Hepatocyte (in vitro differentiated cells): Measurements from ENCODE around the gene PHYHIPL. TPM values are rescaled to one million over a fixed set of nuclear protein-coding genes. Genes with fewer than 3 reads are reported as not detected.

Experiments used
- DNase-seq: peaks from one replicate; pipeline ENCODE4 v3.0.0-alpha.2; 2016; ENCODE audit warnings: low spot score
- H2AFZ ChIP-seq: fragments of 200-600 bp; sonication (generic); 2 replicates; pipeline ENCODE4 v1.6.0; 2016; ENCODE audit warnings: antibody characterized with exemption, mild to moderate bottlenecking
- H3K27ac ChIP-seq: fragments of 200-600 bp; sonication (generic); 2 replicates; pipeline ENCODE4 v1.5.1; 2016; ENCODE audit warnings: mild to moderate bottlenecking
- H3K27me3 ChIP-seq: fragments of 200-600 bp; sonication (generic); 2 replicates; pipeline ENCODE4 v1.6.1; 2016
- H3K36me3 ChIP-seq: fragments of 200-600 bp; sonication (generic); replicated peaks from 2 replicates; pipeline ENCODE4 v1.5.1; 2016; ENCODE audit warnings: low read depth; ENCODE audit not compliant: insufficient read depth
- H3K4me1 ChIP-seq: fragments of 200-600 bp; sonication (generic); 2 replicates; pipeline ENCODE4 v1.5.1; 2016; ENCODE audit warnings: mild to moderate bottlenecking, moderate library complexity; ENCODE audit not compliant: insufficient read depth
- H3K4me2 ChIP-seq: fragments of 200-600 bp; sonication (generic); 2 replicates; pipeline ENCODE4 v1.6.0; 2016
- H3K4me3 ChIP-seq: fragments of 200-600 bp; sonication (generic); 2 replicates; pipeline ENCODE4 v1.5.1; 2016; ENCODE audit warnings: mild to moderate bottlenecking
- H3K79me2 ChIP-seq: fragments of 200-600 bp; sonication (generic); 2 replicates; pipeline ENCODE4 v1.6.0; 2017; ENCODE audit warnings: mild to moderate bottlenecking
- H3K9me2 ChIP-seq: fragments of 200-600 bp; sonication (generic); replicated peaks from 2 replicates; pipeline ENCODE4 v1.6.0; 2017; ENCODE audit warnings: mild to moderate bottlenecking; ENCODE audit not compliant: insufficient read depth
- H3K9me3 ChIP-seq: fragments of 200-600 bp; sonication (generic); 2 replicates; pipeline ENCODE4 v1.5.1; 2016; ENCODE audit warnings: low read depth, mild to moderate bottlenecking
- H4K20me1 ChIP-seq: fragments of 200-600 bp; sonication (generic); 2 replicates; pipeline ENCODE4 v1.6.0; 2016; ENCODE audit warnings: mild to moderate bottlenecking; ENCODE audit not compliant: insufficient read depth, poor library complexity, severe bottlenecking
- CTCF ChIP-seq: fragments of 200-600 bp; sonication (generic); IDR thresholded peaks from 2 replicates; pipeline ENCODE4 v1.5.1; 2016; ENCODE audit warnings: antibody characterized with exemption, mild to moderate bottlenecking; ENCODE audit not compliant: poor library complexity
- EZH2 ChIP-seq: fragments of 200-600 bp; sonication (generic); IDR thresholded peaks from 2 replicates; pipeline ENCODE4 v1.6.1; 2016; ENCODE audit warnings: antibody characterized with exemption, mild to moderate bottlenecking, borderline replicate concordance
- EZH2phosphoT487 ChIP-seq: fragments of 200-600 bp; sonication (generic); IDR thresholded peaks from one replicate; pipeline ENCODE4 v1.6.1; 2018; ENCODE audit warnings: antibody characterized with exemption, mild to moderate bottlenecking, low read depth, moderate library complexity; ENCODE audit not compliant: unreplicated experiment, severe bottlenecking
- WGBS: methylation state at CpG from one replicate; pipeline ENCODE4 v1.1.6; 2016; ENCODE audit warnings: low lambda C conversion rate; ENCODE audit errors: missing lambda C conversion rate; 5-methylcytosine and 5-hydroxymethylcytosine counted together
- polyA plus RNA-seq: library from polyadenylated mRNA; unstranded; fragments of >200 nt; fragmentation: Nextera tagmentation; extraction: Ambion mirVana; gene quantifications from 2 replicates; pipeline ENCODE4 v1.2.1, GENCODE V29; 2016
- total RNA-seq: library from RNA; depleted of rRNA; stranded (reverse); fragments of >200 nt; gene quantifications from 2 replicates; pipeline ENCODE4 v1.2.3, GENCODE V29; 2014

Gene PHYHIPL
- total and polyA plus RNA-seq, 2 experiments from 2014 or later, result 5.9 to 6.8 TPM

- no peaks in the 10 kb centered on the region for H3K27me3 ChIP-seq
- H3K4me1 ChIP-seq, result no peaks in the 10 kb centered on the region
- no peaks in the 10 kb centered on the region for H3K36me3 ChIP-seq
- H2AFZ ChIP-seq, result no peak overlapping the region
- H4K20me1 ChIP-seq, result no peaks in the 10 kb centered on the region
- DNase-seq, result no peak
- H3K9me2 ChIP-seq, result no peaks in the 10 kb centered on the region
- no peak overlapping the region for H3K4me2 ChIP-seq
- no peaks in the 10 kb centered on the region for H3K79me2 ChIP-seq
- H3K9me3 ChIP-seq, result no peaks in the 10 kb centered on the region
- 94% methylated on average over 7 of the region's 7 CpGs for whole genome bisulfite sequencing
- no peak overlapping the region for H3K4me3 ChIP-seq
- no peak overlapping the region for H3K27ac ChIP-seq
- TF ChIP-seq CTCF (no peak), EZH2 (no peak), EZH2phosphoT487 (no peak)
Measured at GRCh38 chr10:59268460-59268859, 92.0 kb downstream of the PHYHIPL start.

GRCh38 chr10:59269651-59270050 lies 93.2 kb downstream of the PHYHIPL start:
- H3K4me3 ChIP-seq, result no peak overlapping the region
- no peak overlapping the region for H3K27ac ChIP-seq
- H4K20me1 ChIP-seq, result no peaks in the 10 kb centered on the region
- no peak for DNase-seq
- H3K9me2 ChIP-seq, result no peaks in the 10 kb centered on the region
- H3K27me3 ChIP-seq, result no peaks in the 10 kb centered on the region
- TF ChIP-seq EZH2, result no peak
- no peak for TF ChIP-seq EZH2phosphoT487
- no peak for TF ChIP-seq CTCF
- no peaks in the 10 kb centered on the region for H3K4me1 ChIP-seq
- no peak overlapping the region for H2AFZ ChIP-seq
- no peaks in the 10 kb centered on the region for H3K9me3 ChIP-seq
- H3K4me2 ChIP-seq, result no peak overlapping the region
- H3K79me2 ChIP-seq, result no peaks in the 10 kb centered on the region
- H3K36me3 ChIP-seq, result no peaks in the 10 kb centered on the region
- 88% methylated on average over 6 of the region's 6 CpGs for WGBS

GRCh38 chr10:59270492-59270891 lies 94.0 kb downstream of the PHYHIPL start:
- H3K4me2 ChIP-seq, result no peak overlapping the region
- TF ChIP-seq CTCF, result no peak
- TF ChIP-seq EZH2, result no peak
- TF ChIP-seq EZH2phosphoT487, result no peak
- H3K9me3 ChIP-seq, result no peaks in the 10 kb centered on the region
- H3K4me1 ChIP-seq, result no peaks in the 10 kb centered on the region
- H3K9me2 ChIP-seq, result no peaks in the 10 kb centered on the region
- H3K27me3 ChIP-seq, result no peaks in the 10 kb centered on the region
- H2AFZ ChIP-seq, result no peak overlapping the region
- no peak for DNase-seq
- H3K27ac ChIP-seq, result no peak overlapping the region
- WGBS, result 77% methylated on average over 3 of the region's 3 CpGs
- no peaks in the 10 kb centered on the region for H3K36me3 ChIP-seq
- H3K79me2 ChIP-seq, result no peaks in the 10 kb centered on the region
- H4K20me1 ChIP-seq, result no peaks in the 10 kb centered on the region
- H3K4me3 ChIP-seq, result no peak overlapping the region

GRCh38 chr10:59271160-59271559 lies 94.7 kb downstream of the PHYHIPL start:
- Histone ChIP-seq H3K27ac (no peak overlapping the region), H4K20me1 (no peaks in the 10 kb centered on the region), H3K36me3 (no peaks in the 10 kb centered on the region), H3K79me2 (no peaks in the 10 kb centered on the region), H3K4me2 (no peak overlapping the region), H3K27me3 (no peaks in the 10 kb centered on the region), H3K4me3 (no peak overlapping the region), H3K9me2 (no peaks in the 10 kb centered on the region), H2AFZ (no peak overlapping the region), H3K9me3 (no peaks in the 10 kb centered on the region), H3K4me1 (no peaks in the 10 kb centered on the region)
- DNase-seq, result no peak
- 78% methylated on average over 4 of the region's 4 CpGs for WGBS
- TF ChIP-seq EZH2phosphoT487 (no peak), CTCF (no peak), EZH2 (no peak)
